CD4-positive, alpha-beta T cell treated with Interleukin-2 at 100 ng/mL for 4 hours (primary cell): ENCODE results near the gene CCR7.

Experiments used
- DNase-seq: peaks from one replicate; pipeline ENCODE4 v3.0.0-alpha.2; 2020; ENCODE audit warnings: low spot score

CCR7 gene

GRCh38 chr17:40564883-40565768 is at the start of gene CCR7:
Gene CCR7 (minus strand): TSS chr17:40565472. CDS start chr17:40565409, 63 bp downstream.
- peak; percentile 93 for DNase-seq

GRCh38 chr17:40614431-40615067 is 49.3 kb upstream of the CCR7 start:
- no peak for DNase-seq

- DNase-seq = no peak
These were observed 48.3 kb upstream of the CCR7 start for GRCh38 chr17:40613467-40614154.

- DNase-seq = peak; percentile 88
These were observed 47.5 kb upstream of the CCR7 start for GRCh38 chr17:40612599-40613244.

- DNase-seq = peak; percentile 43
These were observed 46.7 kb upstream of the CCR7 start for GRCh38 chr17:40611840-40612474.

- peak; percentile 85 for DNase-seq
These were observed 45.1 kb upstream of the CCR7 start for GRCh38 chr17:40610359-40610758.

GRCh38 chr17:40608061-40608581 is 42.8 kb upstream of the CCR7 start:
- DNase-seq = peak; percentile 90

GRCh38 chr17:40607641-40608040 is 42.4 kb upstream of the CCR7 start:
- DNase-seq = peak; percentile 73

- DNase-seq = no peak
These were observed 41.5 kb upstream of the CCR7 start for GRCh38 chr17:40606548-40607353.

GRCh38 chr17:40605306-40605705 is 40.0 kb upstream of the CCR7 start:
- peak; percentile 93 for DNase-seq

- no peak for DNase-seq
These were observed 39.2 kb upstream of the CCR7 start for GRCh38 chr17:40604327-40605080.

GRCh38 chr17:40602445-40603443 is 37.5 kb upstream of the CCR7 start:
- peak; percentile 89 for DNase-seq

- no peak for DNase-seq
These were observed 35.3 kb upstream of the CCR7 start for GRCh38 chr17:40600486-40601046.

- no peak for DNase-seq
These were observed 34.1 kb upstream of the CCR7 start for GRCh38 chr17:40599468-40599763.

GRCh38 chr17:40598619-40599467 is 33.6 kb upstream of the CCR7 start:
- peak; percentile 82 for DNase-seq

- no peak for DNase-seq
These were observed 33.0 kb upstream of the CCR7 start for GRCh38 chr17:40598301-40598618.

GRCh38 chr17:40597556-40598300 is 32.5 kb upstream of the CCR7 start:
- DNase-seq = no peak
